HepG2 (cell line): ENCODE results near the gene CSNK1G1. TPM values are rescaled to one million over a fixed set of nuclear protein-coding genes. Genes with fewer than 3 reads are reported as not detected.

Experiments
- ATAC-seq: fragments of 200-7000 bp; cut with Tn5 transposase; 3 replicates; pipeline ENCODE4 v1.9.1; 2020; ENCODE audit warnings: mild to moderate bottlenecking, moderate library complexity
- BruUV-seq: library from RNA; stranded (reverse); fragments of 400-500 nt; replicated peaks from 2 replicates; lab custom pipeline; 2021; lab: Mats Ljungman, UMichigan
- CTCF ChIA-PET: fragments of 300-600 bp; formaldehyde crosslinking; extraction: SDS; loops from one replicate; lab custom pipeline; 2021; ENCODE audit warnings: low total read pairs, inconsistent platforms, low intra/inter-chr PET ratio; lab: Yijun Ruan, JAX
- POLR2A ChIA-PET: fragments of 350-600 bp; sonication (Branson Sonifier 250); formaldehyde crosslinking; loops from one replicate; lab custom pipeline; 2020; ENCODE audit warnings: antibody characterized with exemption, inconsistent platforms; lab: Yijun Ruan, JAX
- DNase-seq: peaks from one replicate; pipeline ENCODE4 v3.0.0-alpha.2; 2015; ENCODE audit warnings: low spot score
- FAIRE-seq: peaks from 3 replicates; lab custom pipeline; 2011; peaks lifted over from hg19 to GRCh38; lab: Jason Lieb, UNC
- H2AFZ ChIP-seq: one replicate; pipeline ENCODE4 v1.6.1; 2011; ENCODE audit warnings: low read length, inconsistent platforms
- H3K27ac ChIP-seq: fragments of 300-600 bp; 3 replicates; pipeline ENCODE4 v1.8.0; 2011; ENCODE audit warnings: mixed run types, mild to moderate bottlenecking, mixed read lengths, low read length, inconsistent platforms; ENCODE audit not compliant: insufficient read depth; ENCODE audit errors: extremely low read length
- H3K27me3 ChIP-seq, 2 experiments: fragments of 200-600 bp in 1 of 2; 2 replicates in 1 of 2; 3 replicates in 1 of 2; pipeline versions ENCODE4 v1.6.0 to v1.8.0; 2011; ENCODE audit warnings: low read length in 2 of 2, mild to moderate bottlenecking in 2 of 2, moderate library complexity in 2 of 2, inconsistent platforms in 1 of 2; ENCODE audit not compliant: insufficient read depth in 2 of 2, control insufficient read depth in 1 of 2
- H3K36me3 ChIP-seq, 2 experiments: fragments of 200-600 bp in 1 of 2; replicated peaks in 1 of 2; 2 replicates in 1 of 2; 3 replicates in 1 of 2; pipeline versions ENCODE4 v1.5.1 to v1.8.0; 2011; ENCODE audit warnings: low read length in 2 of 2, inconsistent platforms in 1 of 2; ENCODE audit not compliant: insufficient read depth in 2 of 2, control insufficient read depth in 1 of 2
- H3K4me1 ChIP-seq: 2 replicates; pipeline ENCODE4 v1.5.1; 2012; ENCODE audit warnings: low read length, inconsistent platforms; ENCODE audit not compliant: insufficient read depth
- H3K4me2 ChIP-seq: 2 replicates; pipeline ENCODE4 v1.6.0; 2011; ENCODE audit warnings: low read depth, low read length, inconsistent platforms
- H3K4me3 ChIP-seq, 3 experiments: fragments of 200-600 bp in 1 of 3; sonication (generic), shearing (Covaris generic) in 1 of 3; replicated peaks in 1 of 3; 2 replicates each; pipeline ENCODE4 v1.5.1; 2011 to 2016; ENCODE audit warnings: low read length in 3 of 3, inconsistent platforms in 2 of 3, low read depth in 2 of 3, mild to moderate bottlenecking in 2 of 3, control low read depth in 1 of 3, mixed read lengths in 1 of 3; ENCODE audit not compliant: insufficient read depth in 1 of 3
- H3K79me2 ChIP-seq: one replicate; pipeline ENCODE4 v1.6.1; 2011; ENCODE audit warnings: low read length, inconsistent platforms; ENCODE audit not compliant: insufficient read depth
- H3K9ac ChIP-seq: 2 replicates; pipeline ENCODE4 v1.6.0; 2011; ENCODE audit warnings: mild to moderate bottlenecking, low read depth, low read length, inconsistent platforms; ENCODE audit not compliant: insufficient read depth
- H3K9me3 ChIP-seq: 2 replicates; pipeline ENCODE4 v1.5.1; 2012; ENCODE audit warnings: mild to moderate bottlenecking, low read length
- H4K20me1 ChIP-seq: 2 replicates; pipeline ENCODE4 v1.6.0; 2011; ENCODE audit warnings: inconsistent platforms, mild to moderate bottlenecking, low read length, moderate library complexity; ENCODE audit not compliant: insufficient read depth
- CBX5 ChIP-seq: sonication (generic); formaldehyde crosslinking; IDR thresholded peaks from 2 replicates; pipeline ENCODE4 v1.4.0; 2020; ENCODE audit warnings: missing genetic modification reagents, borderline replicate concordance
- KMT2A ChIP-seq: sonication (generic); formaldehyde crosslinking; IDR thresholded peaks from 2 replicates; pipeline ENCODE4 v1.4.0; 2020; ENCODE audit warnings: missing genetic modification reagents
- MEIS2 ChIP-seq: sonication (generic); formaldehyde crosslinking; IDR thresholded peaks from 2 replicates; pipeline ENCODE4 v1.9.0; 2021; ENCODE audit warnings: mild to moderate bottlenecking, missing genetic modification reagents
- PLRG1 ChIP-seq: fragments of 450-650 bp; conservative IDR thresholded peaks from 2 replicates; pipeline ENCODE4 v1.6.1; 2016
- PRMT3 ChIP-seq: sonication (generic); formaldehyde crosslinking; IDR thresholded peaks from 2 replicates; pipeline ENCODE4 v1.8.1; 2022; ENCODE audit warnings: low read depth, mild to moderate bottlenecking, moderate library complexity, missing genetic modification reagents, borderline replicate concordance
- RFX3 ChIP-seq: IDR thresholded peaks from 2 replicates; pipeline ENCODE4 v1.6.1; 2016; ENCODE audit warnings: missing biosample characterization, missing genetic modification reagents
- RXRB ChIP-seq: IDR thresholded peaks from 2 replicates; pipeline ENCODE4 v1.6.1; 2016; ENCODE audit warnings: borderline replicate concordance, missing genetic modification reagents, missing compliant biosample characterization
- THAP9 ChIP-seq: sonication (generic); formaldehyde crosslinking; IDR thresholded peaks from 2 replicates; pipeline ENCODE4; 2020; ENCODE audit warnings: missing genetic modification reagents, mild to moderate bottlenecking, borderline replicate concordance
- UBTF ChIP-seq: sonication (generic); formaldehyde crosslinking; IDR thresholded peaks from 2 replicates; pipeline ENCODE4 v1.4.0; 2020; ENCODE audit warnings: mild to moderate bottlenecking, missing genetic modification reagents
- ZBTB25 ChIP-seq: IDR thresholded peaks from 2 replicates; pipeline ENCODE4 v1.6.1; 2018; ENCODE audit warnings: missing genetic modification reagents
- ZBTB38 ChIP-seq: sonication (generic); formaldehyde crosslinking; IDR thresholded peaks from 2 replicates; pipeline ENCODE4 v1.5.1; 2020; ENCODE audit warnings: mild to moderate bottlenecking, missing genetic modification reagents
- ZMYM3 ChIP-seq: sonication (generic); formaldehyde crosslinking; IDR thresholded peaks from 2 replicates; pipeline ENCODE4 v1.5.1; 2020; ENCODE audit warnings: mild to moderate bottlenecking, missing genetic modification reagents
- ZNF10 ChIP-seq: sonication (generic); formaldehyde crosslinking; IDR thresholded peaks from 2 replicates; pipeline ENCODE4 v1.4.0; 2020; ENCODE audit warnings: mild to moderate bottlenecking, low read depth, missing genetic modification reagents, borderline replicate concordance
- ZNF510 ChIP-seq: sonication (generic); formaldehyde crosslinking; IDR thresholded peaks from 2 replicates; pipeline ENCODE4 v1.4.0; 2020; ENCODE audit warnings: low read depth, mild to moderate bottlenecking, missing genetic modification reagents
- ZNF768 ChIP-seq: sonication (generic); formaldehyde crosslinking; IDR thresholded peaks from 2 replicates; pipeline ENCODE4 v1.4.0; 2020; ENCODE audit warnings: missing genetic modification reagents
- WGBS: methylation state at CpG from one replicate; pipeline ENCODE4 v1.1.6; 2017; ENCODE audit warnings: low lambda C conversion rate; 5-methylcytosine and 5-hydroxymethylcytosine counted together
- in situ Hi-C: cut with HindIII; loops from 2 replicates; pipeline ENCODE4 v1.10.0; 2017; ENCODE audit warnings: low pct_unique_long_range_greater_than_20kb; ENCODE audit not compliant: extremely low pct_ligation_motif_present
- intact Hi-C: fragments of 100-400 bp; cut with micrococcal nuclease; formaldehyde crosslinking; loops from one replicate; pipeline ENCODE4 v1.10.0; 2022; ENCODE audit not compliant: unreplicated experiment
- polyA plus RNA-seq, 8 experiments: library from polyadenylated mRNA; depleted of rRNA in 3 of 8; stranded (reverse) in 7 of 8; unstranded in 1 of 8; fragments of >200 nt; fragmentation: Illumina TruSeq in 4 of 8; extraction: Trizol in 4 of 8; gene quantifications; 2 replicates each; pipeline versions ENCODE4 v1.2.1 to v1.2.3, GENCODE V29; 2011 to 2016; ENCODE audit warnings: low read depth in 4 of 8, missing spikeins in 1 of 8, mixed read lengths in 1 of 8; ENCODE audit not compliant: insufficient read depth in 1 of 8
- total RNA-seq, 5 experiments: library from RNA; depleted of rRNA; stranded (reverse); fragments of >200 nt; fragmentation: Illumina TruSeq; extraction: Trizol; gene quantifications; 2 replicates each; pipeline ENCODE4 v1.2.3, GENCODE V29; 2016; ENCODE audit warnings: low read depth in 1 of 5

Gene CSNK1G1
- total and polyA plus RNA-seq, 2 of the 13 experiments (the other 11 are each of a cell fraction or from before 2014, with no cell fraction given): 8.5 to 12.6 TPM

- no peak for ATAC-seq
- in situ Hi-C loops: loop anchor here (5.0 kb wide), 1 partner anchor 148 kb away; no protein-coding TSS in a partner anchor
Observed at GRCh38 chr15:64354688-64355344, 1.2 kb downstream of the CSNK1G1 start.

More at GRCh38 chr15:64354688-64355344, 1.2 kb downstream of the CSNK1G1 start:
- H3K9ac ChIP-seq: peak overlapping the region; percentile 83
- H3K79me2 ChIP-seq: peaks cover 22% of the 10 kb centered on the region
- POLR2A ChIA-PET: interaction anchor here (1.3 to 2.1 kb wide), 2 partner anchors 32 to 138 kb away, joined by 3 to 12 read pairs; partner anchors contain the start of gene TRIP4
- no peaks in the 10 kb centered on the region for H3K36me3 ChIP-seq
- DNase-seq (no peak), FAIRE-seq (no peak)
- H3K4me3 ChIP-seq: peak overlapping the region; percentile 85 to 95 (median 94)
- H3K27me3 ChIP-seq: no peaks in the 10 kb centered on the region; a peak in 1 of 5 replicates
- WGBS: 23% methylated on average over 5 of the region's 5 CpGs
- peak overlapping the region; percentile 64 for H3K27ac ChIP-seq
- H2AFZ ChIP-seq: peak overlapping the region; percentile 18
- no TSS peak for BruUV-seq
- H4K20me1 ChIP-seq: no peaks in the 10 kb centered on the region
- H3K9me3 ChIP-seq: no peaks in the 10 kb centered on the region
- CTCF ChIA-PET: no interaction called here
- peaks cover 19% of the 10 kb centered on the region for H3K4me1 ChIP-seq
- H3K4me2 ChIP-seq: peak overlapping the region; percentile 78
- TF ChIP-seq UBTF (CRISPR knock-in tag) (no peak), ZNF510 (CRISPR knock-in tag) (no peak), KMT2A (no peak), PLRG1 (no peak), ZBTB25 (CRISPR knock-in tag) (no peak), ZMYM3 (CRISPR knock-in tag) (no peak), CBX5 (CRISPR knock-in tag) (no peak), PRMT3 (no peak), RXRB (no peak), MEIS2 (no peak), ZBTB38 (CRISPR knock-in tag) (no peak), RFX3 (CRISPR knock-in tag) (no peak), THAP9 (CRISPR knock-in tag) (no peak), ZNF10 (no peak), ZNF768 (CRISPR knock-in tag) (no peak)
- TF ChIP-seq, all 625 proteins: peak for 0
- intact Hi-C loops: loop anchor here (5.0 kb wide), 1 partner anchor 193 kb away; the partner anchor contains the start of gene PPIB
